NB4 (cell line): ENCODE measurements around the gene CYP8B1.

Experiments
- DNase-seq: peaks from one replicate; pipeline ENCODE4 v3.0.0; 2010; ENCODE audit warnings: low read depth
- H3K4me3 ChIP-seq: one replicate; pipeline ENCODE4 v1.5.1; 2011; ENCODE audit warnings: mild to moderate bottlenecking, low read depth, low read length, moderate library complexity
- MYC ChIP-seq: IDR thresholded peaks from 2 replicates; pipeline ENCODE4 v1.6.1; 2011; ENCODE audit warnings: low read depth, low read length
- POLR2A ChIP-seq: IDR thresholded peaks from 2 replicates; pipeline ENCODE4 v1.6.1; 2011; ENCODE audit warnings: mild to moderate bottlenecking; ENCODE audit not compliant: insufficient read length; ENCODE audit errors: extremely low read depth
- TF ChIP-seq, protein P1 (sequence below): IDR thresholded peaks from 2 replicates; pipeline ENCODE4 v1.6.1; 2011; ENCODE audit warnings: low read depth, low read length
- TF ChIP-seq, protein P2 (sequence below): IDR thresholded peaks from one replicate; pipeline ENCODE4 v1.5.1; 2012; ENCODE audit warnings: low read depth, low read length

The CYP8B1 gene

DNA sequence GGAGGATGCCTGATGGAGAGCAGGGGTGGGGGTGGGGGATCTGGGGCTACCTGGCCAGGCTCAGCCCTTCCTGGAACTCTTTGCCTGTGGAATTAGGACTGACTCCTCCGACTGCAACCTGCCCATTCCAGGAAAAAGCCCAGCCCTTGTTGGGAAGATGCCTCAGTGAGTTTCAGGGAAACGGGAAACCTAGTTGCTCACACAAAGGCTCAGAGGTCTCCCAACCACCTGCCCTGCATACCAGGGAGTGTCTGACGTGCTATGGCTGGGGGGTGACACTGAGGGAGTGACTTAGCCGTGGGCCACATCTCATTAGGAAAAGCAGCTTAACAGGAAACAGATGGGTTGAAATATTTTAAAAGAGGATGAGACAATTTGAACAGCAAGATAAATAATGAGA, 27.9 kb downstream of the CYP8B1 start:
- H3K4me3 ChIP-seq = no peak overlapping the region
- TF ChIP-seq POLR2A = no peak
- no peak for TF ChIP-seq MYC
- TF ChIP-seq, protein P1, sequence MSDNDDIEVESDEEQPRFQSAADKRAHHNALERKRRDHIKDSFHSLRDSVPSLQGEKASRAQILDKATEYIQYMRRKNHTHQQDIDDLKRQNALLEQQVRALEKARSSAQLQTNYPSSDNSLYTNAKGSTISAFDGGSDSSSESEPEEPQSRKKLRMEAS = no peak
- TF ChIP-seq, protein P2, sequence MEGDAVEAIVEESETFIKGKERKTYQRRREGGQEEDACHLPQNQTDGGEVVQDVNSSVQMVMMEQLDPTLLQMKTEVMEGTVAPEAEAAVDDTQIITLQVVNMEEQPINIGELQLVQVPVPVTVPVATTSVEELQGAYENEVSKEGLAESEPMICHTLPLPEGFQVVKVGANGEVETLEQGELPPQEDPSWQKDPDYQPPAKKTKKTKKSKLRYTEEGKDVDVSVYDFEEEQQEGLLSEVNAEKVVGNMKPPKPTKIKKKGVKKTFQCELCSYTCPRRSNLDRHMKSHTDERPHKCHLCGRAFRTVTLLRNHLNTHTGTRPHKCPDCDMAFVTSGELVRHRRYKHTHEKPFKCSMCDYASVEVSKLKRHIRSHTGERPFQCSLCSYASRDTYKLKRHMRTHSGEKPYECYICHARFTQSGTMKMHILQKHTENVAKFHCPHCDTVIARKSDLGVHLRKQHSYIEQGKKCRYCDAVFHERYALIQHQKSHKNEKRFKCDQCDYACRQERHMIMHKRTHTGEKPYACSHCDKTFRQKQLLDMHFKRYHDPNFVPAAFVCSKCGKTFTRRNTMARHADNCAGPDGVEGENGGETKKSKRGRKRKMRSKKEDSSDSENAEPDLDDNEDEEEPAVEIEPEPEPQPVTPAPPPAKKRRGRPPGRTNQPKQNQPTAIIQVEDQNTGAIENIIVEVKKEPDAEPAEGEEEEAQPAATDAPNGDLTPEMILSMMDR = no peak
- no peak for DNase-seq

DNA sequence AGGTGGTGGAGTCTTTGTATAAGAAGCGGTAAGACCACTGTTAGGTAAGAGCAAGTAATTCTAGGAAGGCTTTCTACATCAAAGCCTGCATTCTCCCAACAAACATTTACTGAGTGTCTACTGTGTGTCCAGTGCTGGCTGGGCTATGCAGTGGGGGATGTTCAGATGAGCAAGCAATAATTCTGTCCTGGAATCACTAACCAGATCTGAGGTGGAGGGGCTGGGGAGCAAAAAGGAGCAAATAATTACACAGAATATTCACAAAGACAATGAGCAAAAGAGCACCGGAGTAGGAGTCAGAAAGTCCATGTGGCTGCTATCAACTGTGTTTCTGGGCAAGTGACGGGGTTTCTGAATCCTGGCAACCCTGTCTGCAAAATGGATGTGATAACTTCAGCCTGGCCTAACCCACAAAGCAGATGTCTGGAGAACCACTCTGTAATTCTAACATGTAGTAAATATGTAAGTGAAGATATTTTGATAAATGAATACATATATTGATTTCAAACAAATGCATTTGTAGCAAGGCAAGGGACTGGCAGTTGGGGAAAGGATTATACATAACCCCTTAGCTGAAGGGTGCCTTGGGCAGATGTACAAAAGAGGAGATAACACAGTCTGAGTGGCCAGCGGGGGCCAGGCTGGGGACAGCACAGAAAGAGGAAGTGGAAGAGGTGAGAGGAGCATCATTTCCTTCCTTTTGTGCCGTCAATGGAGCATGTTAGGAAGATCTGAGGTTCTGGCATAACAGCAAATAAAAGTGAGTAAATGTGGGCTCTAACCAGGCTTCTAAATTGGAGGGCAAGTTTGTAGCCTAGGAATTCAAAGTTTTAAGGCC, 28.8 kb downstream of the CYP8B1 start:
- TF ChIP-seq MYC = no peak
- TF ChIP-seq POLR2A = no peak
- TF ChIP-seq, protein P1 = 0 out of 2 replicates have a peak, but pooled peaks have one; percentile 6
- no peak overlapping the region for H3K4me3 ChIP-seq
- peak; percentile 53 for DNase-seq

DNA sequence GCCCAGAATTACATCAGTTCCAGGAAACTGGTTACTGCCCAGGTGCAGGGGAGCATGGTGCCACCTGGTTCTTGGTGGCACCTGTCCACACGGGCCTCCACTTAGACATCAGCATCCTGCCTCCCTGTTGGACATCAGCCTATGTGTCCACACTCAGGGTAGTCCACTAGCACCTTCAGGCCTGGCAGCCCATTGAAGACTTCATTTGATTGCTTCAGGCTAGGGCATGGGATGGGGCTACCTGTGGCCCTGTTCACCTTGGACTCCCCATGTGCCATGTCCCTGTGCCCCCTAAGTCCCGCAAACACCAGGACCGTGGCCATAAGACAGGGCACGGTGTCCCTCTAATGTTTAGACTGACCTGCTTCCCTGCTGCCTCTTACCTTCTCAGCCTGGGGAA, 30.9 kb downstream of the CYP8B1 start:
- no peak for DNase-seq
- TF ChIP-seq MYC (no peak), POLR2A (no peak)
- TF ChIP-seq, protein P2 = no peak
- TF ChIP-seq, protein P1 = no peak
- H3K4me3 ChIP-seq = no peak overlapping the region

DNA sequence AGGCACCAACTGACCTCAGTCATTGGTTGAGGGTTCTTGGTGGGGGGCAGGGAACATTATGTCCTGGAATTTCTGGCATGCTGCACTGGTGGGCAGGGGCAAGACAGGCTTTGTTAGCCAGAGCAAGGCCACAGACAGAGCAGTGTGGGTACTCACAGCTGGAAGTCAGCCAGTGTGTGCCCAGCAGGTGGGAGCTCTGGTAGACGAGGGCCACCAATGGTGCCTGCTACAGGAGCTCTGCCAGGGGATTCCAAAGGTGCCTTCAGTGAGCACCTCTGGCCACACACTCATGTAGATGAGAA, 31.3 kb downstream of the CYP8B1 start:
- DNase-seq = no peak
- no peak for TF ChIP-seq POLR2A
- TF ChIP-seq, protein P1 = no peak
- TF ChIP-seq, protein P2 = no peak
- no peak for TF ChIP-seq MYC
- no peak overlapping the region for H3K4me3 ChIP-seq

DNA sequence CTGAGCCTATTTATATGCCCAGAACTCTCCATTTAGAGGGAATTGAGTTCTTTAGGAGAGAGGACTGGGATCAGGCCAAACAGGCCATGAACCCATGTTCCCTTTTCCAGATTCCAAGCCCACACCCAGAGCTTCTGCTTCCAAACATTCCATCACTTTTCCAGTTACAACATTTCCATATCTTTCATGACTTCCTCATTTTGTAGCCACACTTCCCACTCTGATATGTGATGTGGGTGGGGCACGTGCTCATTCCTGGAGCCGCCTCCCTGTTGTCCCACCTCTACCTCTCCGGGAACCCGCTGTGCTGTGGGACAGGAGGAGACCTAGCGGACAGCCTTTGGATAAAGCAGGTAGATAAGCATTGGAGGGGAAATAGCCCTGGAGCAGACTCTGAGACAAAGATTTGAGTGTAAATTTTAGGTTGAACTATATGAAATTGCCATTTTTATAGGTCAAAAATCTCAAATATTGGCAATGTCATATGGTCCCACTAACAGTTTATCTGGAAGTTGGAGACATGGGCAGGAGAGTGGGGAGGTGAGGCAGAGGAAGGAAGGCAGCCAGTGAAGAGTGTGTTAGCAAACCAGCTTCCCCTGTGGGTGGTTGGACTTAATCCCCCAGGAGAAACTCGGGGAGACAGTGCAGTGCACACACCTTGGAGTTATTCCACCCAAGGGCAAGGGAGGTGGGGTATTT, 31.8 kb downstream of the CYP8B1 start:
- TF ChIP-seq, protein P2 = no peak
- TF ChIP-seq MYC = no peak
- TF ChIP-seq POLR2A = no peak
- no peak overlapping the region for H3K4me3 ChIP-seq
- DNase-seq = no peak

DNA sequence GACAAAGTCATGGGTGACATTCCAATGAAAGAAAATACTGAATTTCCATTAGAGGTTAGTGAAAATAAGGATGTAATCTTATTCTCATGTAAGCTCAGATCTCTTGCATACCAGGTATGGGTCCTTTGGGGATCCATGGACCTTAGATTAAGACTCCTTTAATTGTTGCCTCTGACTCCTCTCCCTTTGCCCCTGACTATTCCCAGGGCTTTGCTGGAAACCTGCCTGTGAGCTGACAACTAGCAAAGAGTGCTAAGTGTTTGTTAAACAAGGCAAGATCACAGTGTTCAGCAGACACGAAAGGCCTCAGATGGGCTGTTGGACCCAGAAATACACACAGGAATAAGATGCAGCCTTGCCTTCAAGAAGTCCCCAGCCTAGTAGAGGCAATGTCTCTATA, 34.3 kb downstream of the CYP8B1 start:
- no peak for DNase-seq
- TF ChIP-seq MYC = no peak
- TF ChIP-seq POLR2A = no peak
- TF ChIP-seq, protein P2 = no peak
- TF ChIP-seq, protein P1 = no peak

More for the DNA sequence above, 34.3 kb downstream of the CYP8B1 start:
- H3K4me3 ChIP-seq = no peak overlapping the region
